Smooth muscle cell (in vitro differentiated cells): ENCODE data around the gene AUTS2. TPM values are rescaled to one million over a fixed set of nuclear protein-coding genes. Genes with fewer than 3 reads are reported as not detected.

Experiments
- DNase-seq: peaks from one replicate; lab custom pipeline; 2025; ENCODE audit not compliant: unreplicated experiment; lab: John Stamatoyannopoulos, UW
- H2AFZ ChIP-seq: fragments of 200-600 bp; sonication (generic); 2 replicates; pipeline ENCODE4 v1.6.0; 2016; ENCODE audit warnings: antibody characterized with exemption, low read depth, mild to moderate bottlenecking
- H3F3A ChIP-seq: fragments of 200-600 bp; sonication (generic); 2 replicates; pipeline ENCODE4 v1.6.0; 2017; ENCODE audit warnings: antibody characterized with exemption, low read depth
- H3K27ac ChIP-seq: fragments of 200-600 bp; sonication (generic); 2 replicates; pipeline ENCODE4 v1.5.1; 2016; ENCODE audit warnings: low read depth, mild to moderate bottlenecking
- H3K27me3 ChIP-seq: fragments of 200-600 bp; sonication (generic); 2 replicates; pipeline ENCODE4 v1.6.1; 2016; ENCODE audit warnings: low read depth, mild to moderate bottlenecking
- H3K36me3 ChIP-seq: fragments of 200-600 bp; sonication (generic); 2 replicates; pipeline ENCODE4 v1.5.1; 2016; ENCODE audit warnings: low read depth
- H3K4me1 ChIP-seq: fragments of 200-600 bp; sonication (generic); 2 replicates; pipeline ENCODE4 v1.5.1; 2016; ENCODE audit warnings: low read depth
- H3K4me2 ChIP-seq: fragments of 200-600 bp; sonication (generic); 2 replicates; pipeline ENCODE4 v1.6.0; 2016; ENCODE audit warnings: mild to moderate bottlenecking
- H3K4me3 ChIP-seq: fragments of 200-600 bp; sonication (generic); 2 replicates; pipeline ENCODE4 v1.5.1; 2016; ENCODE audit warnings: mild to moderate bottlenecking
- H3K79me2 ChIP-seq: fragments of 200-600 bp; sonication (generic); 2 replicates; pipeline ENCODE4 v1.6.0; 2016; ENCODE audit warnings: low read depth, mild to moderate bottlenecking
- H3K9ac ChIP-seq: fragments of 200-600 bp; sonication (generic); 2 replicates; pipeline ENCODE4 v1.6.0; 2016; ENCODE audit warnings: low read depth
- H3K9me3 ChIP-seq: fragments of 200-600 bp; sonication (generic); replicated peaks from 2 replicates; pipeline ENCODE4 v1.5.1; 2016; ENCODE audit warnings: low read depth
- H4K20me1 ChIP-seq: fragments of 200-600 bp; sonication (generic); 2 replicates; pipeline ENCODE4 v1.6.0; 2016; ENCODE audit warnings: low read depth
- CTCF ChIP-seq: fragments of 200-600 bp; sonication (generic); IDR thresholded peaks from 2 replicates; pipeline ENCODE4 v1.5.1; 2017; ENCODE audit warnings: borderline replicate concordance, mild to moderate bottlenecking, antibody characterized with exemption; ENCODE audit not compliant: insufficient read depth, poor library complexity, severe bottlenecking
- WGBS: methylation state at CpG from one replicate; pipeline ENCODE4 v1.1.7; 2016; ENCODE audit warnings: low lambda C conversion rate; 5-methylcytosine and 5-hydroxymethylcytosine counted together
- polyA plus RNA-seq: library from polyadenylated mRNA; unstranded; fragments of >200 nt; fragmentation: Nextera tagmentation; extraction: Ambion mirVana; gene quantifications from 2 replicates; pipeline ENCODE4 v1.2.1, GENCODE V29; 2016
- total RNA-seq: library from RNA; depleted of rRNA; stranded (reverse); fragments of >200 nt; gene quantifications from 2 replicates; pipeline ENCODE4 v1.2.3, GENCODE V29; 2014

Gene AUTS2
- total and polyA plus RNA-seq, 2 experiments from 2014 or later: 6.5 to 8.6 TPM

- Histone ChIP-seq H3K27ac (no peak overlapping the region), H3K27me3 (peaks cover 4% of the 10 kb centered on the region), H3K4me2 (no peak overlapping the region), H3F3A (no peaks in the 10 kb centered on the region), H2AFZ (no peak overlapping the region), H3K9me3 (no peaks in the 10 kb centered on the region), H3K36me3 (no peaks in the 10 kb centered on the region), H3K4me1 (no peaks in the 10 kb centered on the region), H3K79me2 (no peaks in the 10 kb centered on the region), H4K20me1 (peaks cover 57% of the 10 kb centered on the region), H3K9ac (no peak overlapping the region), H3K4me3 (no peak overlapping the region)
- 62% methylated on average over 1 of the region's 1 CpG for WGBS
- no peak for TF ChIP-seq CTCF
- no peak for DNase-seq
These were observed 193.5 kb downstream of the AUTS2 start for GRCh38 chr7:69791739-69792138.

DNA sequence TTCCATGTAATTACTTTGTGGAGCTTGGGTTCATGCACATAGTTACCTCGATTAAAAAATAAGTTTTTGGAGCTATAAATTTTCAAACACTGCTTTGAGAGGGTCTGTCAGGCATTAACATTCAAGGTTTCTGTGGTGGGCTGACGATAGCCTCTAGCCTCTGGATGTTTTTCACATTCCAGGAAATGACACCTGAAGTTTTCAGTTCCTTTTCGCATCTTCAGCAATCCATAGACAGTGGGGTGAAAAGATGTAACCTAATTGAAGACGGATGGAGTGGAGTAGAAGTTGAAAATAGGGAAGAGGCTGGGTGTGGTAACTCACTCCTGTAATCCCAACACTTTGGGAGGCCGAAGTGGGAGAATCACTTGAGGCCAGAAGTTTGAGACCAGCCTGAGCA is 197.7 kb downstream of the AUTS2 start:
- Histone ChIP-seq H3F3A (no peaks in the 10 kb centered on the region), H4K20me1 (peaks cover 44% of the 10 kb centered on the region), H3K4me2 (no peak overlapping the region), H3K4me1 (peaks cover 10% of the 10 kb centered on the region), H2AFZ (no peak overlapping the region), H3K36me3 (no peaks in the 10 kb centered on the region), H3K79me2 (no peaks in the 10 kb centered on the region), H3K4me3 (no peak overlapping the region), H3K27me3 (no peaks in the 10 kb centered on the region), H3K27ac (no peak overlapping the region), H3K9ac (no peak overlapping the region), H3K9me3 (no peaks in the 10 kb centered on the region)
- no peak for DNase-seq
- WGBS: 88% methylated on average over 5 of the region's 5 CpGs
- no peak for TF ChIP-seq CTCF

DNA sequence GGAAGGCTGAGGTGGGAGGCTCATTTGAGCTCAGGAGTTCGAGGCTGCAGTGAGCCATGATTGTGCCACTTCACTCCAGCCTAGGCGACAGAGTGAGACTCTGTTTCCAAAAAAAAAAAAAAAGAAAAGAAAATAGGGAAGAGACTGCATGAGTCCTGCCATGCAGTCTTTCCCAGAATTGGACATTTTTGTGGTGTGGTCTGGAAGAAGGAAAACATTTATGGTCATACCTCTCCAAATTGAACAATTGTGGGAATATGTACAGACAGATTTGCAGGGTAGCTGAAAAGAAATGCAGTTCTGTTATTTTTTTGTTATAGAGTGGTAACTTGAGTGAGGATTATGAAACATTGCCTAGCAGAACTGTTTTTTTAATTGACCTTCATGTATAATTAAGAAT is 198.1 kb downstream of the AUTS2 start:
- no peak overlapping the region for H3K4me3 ChIP-seq
- no peak for TF ChIP-seq CTCF
- WGBS: 96% methylated on average over 2 of the region's 2 CpGs
- H3K4me2 ChIP-seq: no peak overlapping the region
- no peaks in the 10 kb centered on the region for H3K36me3 ChIP-seq
- H2AFZ ChIP-seq: no peak overlapping the region
- H3K9me3 ChIP-seq: no peaks in the 10 kb centered on the region
- H3K9ac ChIP-seq: no peak overlapping the region
- no peaks in the 10 kb centered on the region for H3K79me2 ChIP-seq
- no peak for DNase-seq
- no peaks in the 10 kb centered on the region for H3F3A ChIP-seq
- peaks cover 41% of the 10 kb centered on the region for H4K20me1 ChIP-seq
- H3K4me1 ChIP-seq: peaks cover 10% of the 10 kb centered on the region
- H3K27me3 ChIP-seq: no peaks in the 10 kb centered on the region
- H3K27ac ChIP-seq: no peak overlapping the region

DNA sequence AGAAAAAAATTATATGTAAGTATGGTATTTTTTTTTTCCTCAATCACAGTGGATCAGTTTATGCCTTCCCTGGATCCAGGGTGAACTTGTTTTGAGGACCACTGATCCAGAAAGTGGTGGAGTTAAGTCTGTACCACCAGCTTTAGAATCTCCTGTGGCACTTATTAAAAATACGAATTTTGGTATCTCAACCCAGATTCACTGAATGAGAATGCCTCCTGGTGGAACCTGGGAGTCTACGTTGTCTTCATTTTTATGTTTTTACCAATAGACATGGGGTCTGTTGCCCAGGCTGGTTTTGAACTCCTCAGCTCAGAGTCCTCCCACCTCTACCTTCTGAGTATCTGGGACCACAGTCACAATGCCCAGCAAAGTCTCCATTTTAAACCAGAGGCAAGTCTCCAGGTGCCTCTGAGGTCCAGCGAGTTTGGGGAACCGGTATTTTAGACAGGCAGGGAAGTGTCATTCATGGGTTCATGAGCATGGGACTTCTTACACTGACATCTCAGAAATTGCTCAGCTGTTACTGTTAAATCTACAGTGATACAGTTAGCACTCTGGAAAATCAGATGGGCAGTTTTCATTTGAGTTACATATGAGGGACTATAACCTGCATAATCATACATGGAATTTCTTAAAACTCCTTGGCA is 200.9 kb downstream of the AUTS2 start:
- Histone ChIP-seq H3K27me3 (no peaks in the 10 kb centered on the region), H3K9ac (no peak overlapping the region), H3K79me2 (no peaks in the 10 kb centered on the region), H3K27ac (no peak overlapping the region), H2AFZ (no peak overlapping the region), H3K36me3 (no peaks in the 10 kb centered on the region), H3K4me2 (no peak overlapping the region), H3F3A (no peaks in the 10 kb centered on the region), H4K20me1 (peaks cover 30% of the 10 kb centered on the region), H3K4me3 (no peak overlapping the region), H3K4me1 (peaks cover 10% of the 10 kb centered on the region), H3K9me3 (no peaks in the 10 kb centered on the region)
- 88% methylated on average over 4 of the region's 4 CpGs for WGBS
- no peak for DNase-seq
- TF ChIP-seq CTCF: no peak
